Stimulated activated memory B cell treated with anti-CD40 and anti-IgM and Interleukin-4, amounts not matched to agents 10 μg/mL and 1 μg/mL and 100 μg/mL, for 72 hours (primary cell): ENCODE data around the gene STRA8.

Experiments used
- ATAC-seq: fragments of 150-1000 bp; cut with Tn5 transposase; 2 replicates; pipeline ENCODE4 v1.10.0; 2021
- H3K27ac Mint-ChIP-seq: one replicate; pipeline ENCODE4 v1.8.0; 2022; ENCODE audit warnings: mild to moderate bottlenecking, mixed read lengths
- H3K27me3 Mint-ChIP-seq: one replicate; pipeline ENCODE4 v1.8.0; 2022; ENCODE audit warnings: mixed read lengths
- H3K36me3 Mint-ChIP-seq: one replicate; pipeline ENCODE4 v1.8.0; 2022; ENCODE audit warnings: mixed read lengths
- H3K4me1 Mint-ChIP-seq: one replicate; pipeline ENCODE4 v1.8.0; 2022; ENCODE audit warnings: mixed read lengths
- H3K4me3 Mint-ChIP-seq: one replicate; pipeline ENCODE4 v1.8.0; 2022; ENCODE audit warnings: mild to moderate bottlenecking, moderate library complexity, mixed read lengths
- H3K9me3 Mint-ChIP-seq: one replicate; pipeline ENCODE4 v1.8.0; 2022; ENCODE audit warnings: mixed read lengths

Gene STRA8

GRCh38 chr7:135285547-135286233 is 52.1 kb downstream of the STRA8 start:
- Mint-ChIP-seq H3K27ac (no peak overlapping the region), H3K9me3 (no peaks in the 10 kb centered on the region)

GRCh38 chr7:135286876-135287275 is 53.2 kb downstream of the STRA8 start:
- peak; percentile 5 for ATAC-seq
- Mint-ChIP-seq H3K36me3 (no peaks in the 10 kb centered on the region), H3K4me3 (no peak overlapping the region), H3K27me3 (no peaks in the 10 kb centered on the region), H3K27ac (no peak overlapping the region), H3K4me1 (no peaks in the 10 kb centered on the region), H3K9me3 (no peaks in the 10 kb centered on the region)

More at GRCh38 chr7:135285547-135286233, 52.1 kb downstream of the STRA8 start:
- H3K4me3 Mint-ChIP-seq = no peak overlapping the region
- peaks cover 7% of the 10 kb centered on the region for H3K4me1 Mint-ChIP-seq
- H3K27me3 Mint-ChIP-seq = no peaks in the 10 kb centered on the region
- ATAC-seq = no peak
- H3K36me3 Mint-ChIP-seq = no peaks in the 10 kb centered on the region

GRCh38 chr7:135290594-135290993 is 57.0 kb downstream of the STRA8 start:
- no peaks in the 10 kb centered on the region for H3K9me3 Mint-ChIP-seq
- no peak for ATAC-seq
- no peaks in the 10 kb centered on the region for H3K36me3 Mint-ChIP-seq
- no peak overlapping the region for H3K4me3 Mint-ChIP-seq
- no peak overlapping the region for H3K27ac Mint-ChIP-seq
- no peaks in the 10 kb centered on the region for H3K27me3 Mint-ChIP-seq
- H3K4me1 Mint-ChIP-seq = no peaks in the 10 kb centered on the region

GRCh38 chr7:135291809-135292253 is 58.2 kb downstream of the STRA8 start:
- no peaks in the 10 kb centered on the region for H3K36me3 Mint-ChIP-seq

GRCh38 chr7:135299235-135299634 is 65.6 kb downstream of the STRA8 start:
- H3K27me3 Mint-ChIP-seq = peaks cover 10% of the 10 kb centered on the region
- no peaks in the 10 kb centered on the region for H3K4me1 Mint-ChIP-seq
- no peak overlapping the region for H3K4me3 Mint-ChIP-seq
- peaks cover 7% of the 10 kb centered on the region for H3K36me3 Mint-ChIP-seq
- H3K9me3 Mint-ChIP-seq = peaks cover 8% of the 10 kb centered on the region
- no peak for ATAC-seq
- H3K27ac Mint-ChIP-seq = no peak overlapping the region

More at GRCh38 chr7:135291809-135292253, 58.2 kb downstream of the STRA8 start:
- Mint-ChIP-seq H3K4me3 (no peak overlapping the region), H3K9me3 (no peaks in the 10 kb centered on the region), H3K4me1 (no peaks in the 10 kb centered on the region), H3K27ac (no peak overlapping the region), H3K27me3 (no peaks in the 10 kb centered on the region)
- peak; percentile 43 for ATAC-seq

DNA sequence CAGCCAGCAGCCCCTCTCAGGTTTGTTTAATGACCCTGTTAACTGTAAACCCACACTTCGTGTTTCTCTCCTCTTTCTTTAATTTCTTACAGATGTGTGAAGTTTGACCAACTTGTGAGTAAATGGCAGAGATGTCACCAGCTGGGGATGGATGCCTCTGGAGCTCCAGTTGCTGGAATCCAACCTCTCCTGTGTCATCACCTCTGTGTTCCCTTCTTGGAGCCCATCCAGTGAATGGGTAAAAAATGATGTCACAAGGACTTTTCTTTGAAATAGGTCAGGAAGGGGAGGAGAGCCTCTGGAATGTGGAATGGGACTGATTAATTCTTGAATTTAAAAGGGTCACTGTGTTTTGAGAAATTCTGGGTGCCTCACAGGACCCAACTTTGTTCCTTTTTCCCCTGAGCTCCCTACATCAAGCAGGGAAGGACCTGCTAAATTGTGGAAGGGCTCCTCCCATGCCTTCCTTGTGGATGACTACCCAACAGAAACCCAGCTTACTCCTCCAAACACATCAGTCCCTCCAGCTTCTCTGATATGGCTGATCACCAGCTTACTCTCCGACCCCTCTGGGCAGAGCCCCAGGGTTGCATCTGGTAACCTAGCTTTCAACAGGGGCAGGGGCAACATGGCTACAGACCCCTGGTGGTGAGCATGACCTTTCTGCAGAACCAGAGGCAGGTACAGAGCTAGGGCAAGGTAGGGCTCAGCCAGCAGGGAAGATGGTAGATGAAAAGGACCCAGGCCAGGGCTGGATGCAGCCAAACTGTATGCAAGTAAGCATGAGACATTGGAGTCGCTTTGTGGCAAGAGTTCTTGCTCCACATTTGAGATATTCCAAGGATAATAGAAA is 67.5 kb downstream of the STRA8 start:
- Mint-ChIP-seq H3K4me1 (no peaks in the 10 kb centered on the region), H3K9me3 (peaks cover 8% of the 10 kb centered on the region), H3K27me3 (peaks cover 14% of the 10 kb centered on the region), H3K27ac (no peak overlapping the region), H3K36me3 (peaks cover 7% of the 10 kb centered on the region), H3K4me3 (no peak overlapping the region)
- no peak for ATAC-seq
